ENCODE measurements around the gene AHR.

AHR gene

DNA sequence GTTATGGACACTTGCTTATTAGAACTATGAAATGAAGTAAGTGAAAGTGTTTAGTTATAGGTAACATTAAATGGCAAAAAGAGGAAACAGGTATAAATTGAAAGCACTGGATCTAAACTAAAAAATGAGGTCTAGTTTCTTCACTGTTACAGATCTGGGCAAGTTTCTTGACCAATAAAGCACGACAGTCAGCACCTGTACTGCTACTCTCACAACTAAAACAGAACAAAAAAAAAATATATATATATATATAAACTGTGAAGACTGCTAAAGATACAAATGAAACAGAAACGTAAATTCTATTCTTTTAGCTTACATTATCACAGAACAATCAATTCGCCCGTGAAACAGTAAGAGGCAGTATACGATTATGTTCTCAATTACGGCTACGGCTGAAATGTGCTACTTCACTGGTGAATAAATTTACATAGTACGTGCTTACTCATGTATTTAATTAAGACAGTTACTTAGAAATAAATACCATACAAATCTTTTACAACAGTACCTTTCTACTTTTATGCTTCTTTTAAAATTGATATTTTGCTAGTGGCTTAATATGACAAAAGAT, 4.2 kb downstream of the AHR start:
- peak; percentile 83 for DNase-seq (ENCODE audit: low read depth)
- TF ChIP-seq CTCF (conservative IDR thresholded peaks at IDR 0.05; ENCODE audit: control insufficient read depth, insufficient read depth, low read depth, low read length): peak; percentile 55
- peak overlapping the region; percentile 15 for H3K4me3 ChIP-seq (ENCODE audit: control insufficient read depth, low read depth, low read length)

GRCh38 chr7:17304926-17305325, 6.5 kb downstream of the AHR start:
- H3K4me3 ChIP-seq (ENCODE audit: control insufficient read depth, low read depth, low read length): no peak overlapping the region
- peak; percentile 94 for DNase-seq (ENCODE audit: low read depth)
- no peak for TF ChIP-seq CTCF (conservative IDR thresholded peaks at IDR 0.05; ENCODE audit: control insufficient read depth, insufficient read depth, low read depth, low read length)

DNA sequence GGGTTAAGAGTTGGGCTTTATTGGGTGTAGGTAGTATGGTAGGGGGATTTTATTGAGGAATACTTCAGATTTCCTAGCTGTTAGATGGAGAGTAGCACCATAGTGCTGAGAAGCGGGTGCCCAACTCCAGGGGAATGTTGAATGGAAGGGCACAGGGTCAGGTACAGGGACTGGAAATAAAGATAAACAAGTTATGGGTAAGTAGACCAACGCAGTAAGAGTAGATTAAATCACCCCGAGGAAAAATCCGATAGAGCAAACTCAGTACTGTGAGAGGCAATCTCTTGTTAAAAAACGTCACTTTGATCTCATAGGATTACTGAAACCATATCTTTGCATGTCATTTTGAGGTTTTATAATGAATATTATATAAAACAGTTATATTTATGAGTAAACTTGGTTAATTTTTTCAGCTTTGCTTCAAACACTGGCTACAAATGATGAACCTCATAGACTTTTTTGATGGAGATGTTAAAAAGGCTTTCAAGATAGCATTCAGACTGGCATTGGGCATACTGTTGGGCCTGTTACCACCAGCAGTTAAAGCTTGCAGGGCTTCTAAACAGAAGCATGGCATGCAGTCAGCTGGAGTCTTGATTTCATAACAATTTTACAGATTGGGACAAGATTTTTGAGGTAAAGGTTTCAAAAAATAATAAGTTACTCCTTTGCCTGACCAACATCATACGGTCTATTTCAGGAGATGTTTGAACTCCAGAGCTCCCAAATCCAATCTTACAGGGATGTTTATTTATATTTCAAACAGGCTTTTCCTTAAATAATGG, 7.1 kb downstream of the AHR start:
- H3K4me3 ChIP-seq (ENCODE audit: control insufficient read depth, low read depth, low read length): no peak overlapping the region
- DNase-seq (ENCODE audit: low read depth): no peak

GRCh38 chr7:17307000-17307399, 8.5 kb downstream of the AHR start:
- TF ChIP-seq CTCF (conservative IDR thresholded peaks at IDR 0.05; ENCODE audit: control insufficient read depth, insufficient read depth, low read depth, low read length): no peak
- DNase-seq (ENCODE audit: low read depth): peak; percentile 58
- H3K4me3 ChIP-seq (ENCODE audit: control insufficient read depth, low read depth, low read length): no peak overlapping the region

More for the DNA sequence above, 7.1 kb downstream of the AHR start:
- no peak for TF ChIP-seq CTCF (conservative IDR thresholded peaks at IDR 0.05; ENCODE audit: control insufficient read depth, insufficient read depth, low read depth, low read length)

DNA sequence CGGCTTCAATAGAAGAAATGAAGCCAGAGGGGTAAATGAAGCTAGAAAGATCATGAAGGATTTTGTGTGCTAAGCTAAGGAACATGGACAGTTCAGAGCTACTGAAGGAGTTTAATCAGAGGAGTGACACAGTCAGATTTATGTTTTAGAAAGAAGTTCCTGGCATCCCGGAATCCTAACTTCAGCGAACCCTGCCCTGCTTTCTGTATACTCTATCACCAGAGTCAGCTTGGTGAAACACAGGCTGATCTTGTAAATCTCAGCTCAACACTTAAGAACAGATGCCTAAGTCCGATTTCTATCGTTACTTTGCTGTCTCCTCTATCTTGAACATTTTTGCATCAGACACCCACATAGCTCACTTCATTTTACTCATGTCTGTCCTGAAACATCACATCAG, 9.1 kb downstream of the AHR start:
- no peak overlapping the region for H3K4me3 ChIP-seq (ENCODE audit: control insufficient read depth, low read depth, low read length)
- no peak for TF ChIP-seq CTCF (conservative IDR thresholded peaks at IDR 0.05; ENCODE audit: control insufficient read depth, insufficient read depth, low read depth, low read length)
- peak; percentile 49 for DNase-seq (ENCODE audit: low read depth)

DNA sequence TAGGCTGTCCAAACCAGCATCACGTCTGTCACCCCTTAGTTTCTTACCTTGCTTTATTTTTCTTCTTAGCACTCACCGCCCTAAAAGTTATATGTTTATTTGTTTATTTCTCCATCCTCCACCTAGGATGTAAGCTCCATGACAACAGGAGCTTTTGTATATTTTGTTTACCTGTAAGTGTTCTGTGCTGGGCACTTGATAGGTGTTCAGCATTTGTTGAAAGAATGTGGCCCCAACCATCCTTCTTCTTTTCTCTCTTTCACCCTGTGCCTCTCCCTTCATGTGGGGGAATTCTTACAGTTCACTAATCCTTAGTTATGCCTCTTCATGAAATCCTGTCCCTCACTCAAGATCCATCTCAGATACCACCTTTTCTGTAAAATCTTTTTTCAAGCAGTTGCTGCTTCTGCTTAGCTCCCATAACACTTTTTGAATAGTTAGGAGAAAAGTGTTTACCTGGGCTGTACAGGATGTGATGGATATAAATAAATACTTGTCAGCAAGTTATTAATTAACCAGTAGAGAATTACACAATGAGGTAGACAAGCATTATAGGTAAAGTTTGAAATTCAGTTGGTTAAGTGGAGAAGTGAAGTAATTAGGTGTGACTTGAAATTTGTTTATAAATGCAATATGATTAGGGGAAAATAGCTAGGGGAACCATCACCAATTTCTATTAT, 9.7 kb downstream of the AHR start:
- H3K4me3 ChIP-seq (ENCODE audit: control insufficient read depth, low read depth, low read length): no peak overlapping the region
- no peak for DNase-seq (ENCODE audit: low read depth)
- TF ChIP-seq CTCF (conservative IDR thresholded peaks at IDR 0.05; ENCODE audit: control insufficient read depth, insufficient read depth, low read depth, low read length): no peak
